GM18861 (cell line): ENCODE measurements around the gene KRTAP5-11.
"Not testable (repeated sequence)": the region's sequence is repeated elsewhere in the genome, so short reads cannot be mapped to it uniquely, and the experiment has no call there.

Source experiments
- ATAC-seq: cut with Tn5 transposase; IDR thresholded peaks from one replicate; pipeline ENCODE4 v1.9.1; 2021; ENCODE audit not compliant: unreplicated experiment

KRTAP5-11 gene

GRCh38 chr11:71582309-71582895 lies at the start of gene KRTAP5-11:
Gene KRTAP5-11, minus strand, starts transcription at chr11:71582875. Its CDS starts 38 bp downstream, at chr11:71582837.
- ATAC-seq = no peak

- ATAC-seq = not testable (repeated sequence)
Measured at GRCh38 chr11:71631551-71631950, 48.9 kb upstream of the KRTAP5-11 start.

GRCh38 chr11:71630071-71630470 lies 47.4 kb upstream of the KRTAP5-11 start:
- not testable (repeated sequence) for ATAC-seq

GRCh38 chr11:71628943-71629342 lies 46.3 kb upstream of the KRTAP5-11 start:
- not testable (repeated sequence) for ATAC-seq

GRCh38 chr11:71623226-71623625 lies 40.6 kb upstream of the KRTAP5-11 start:
- ATAC-seq = not testable (repeated sequence)

GRCh38 chr11:71622561-71622960 lies 39.9 kb upstream of the KRTAP5-11 start:
- not testable (repeated sequence) for ATAC-seq

GRCh38 chr11:71615003-71615402 lies 32.3 kb upstream of the KRTAP5-11 start:
- not testable (repeated sequence) for ATAC-seq

- ATAC-seq = not testable (repeated sequence)
Measured at GRCh38 chr11:71614366-71614917, 31.8 kb upstream of the KRTAP5-11 start.

- not testable (repeated sequence) for ATAC-seq
Measured at GRCh38 chr11:71613931-71614330, 31.3 kb upstream of the KRTAP5-11 start.

GRCh38 chr11:71611218-71611910 lies 28.7 kb upstream of the KRTAP5-11 start:
- ATAC-seq = not testable (repeated sequence)

- ATAC-seq = not testable (repeated sequence)
Measured at GRCh38 chr11:71608272-71608671, 25.6 kb upstream of the KRTAP5-11 start.

- not testable (repeated sequence) for ATAC-seq
Measured at GRCh38 chr11:71607520-71608216, 25.0 kb upstream of the KRTAP5-11 start.

- ATAC-seq = not testable (repeated sequence)
Measured at GRCh38 chr11:71606853-71607519, 24.3 kb upstream of the KRTAP5-11 start.

- ATAC-seq = not testable (repeated sequence)
Measured at GRCh38 chr11:71604798-71605488, 22.3 kb upstream of the KRTAP5-11 start.

- ATAC-seq = not testable (repeated sequence)
Measured at GRCh38 chr11:71603221-71603620, 20.5 kb upstream of the KRTAP5-11 start.

GRCh38 chr11:71589546-71589920 lies 6.9 kb upstream of the KRTAP5-11 start:
- ATAC-seq = not testable (repeated sequence)

- ATAC-seq = not testable (repeated sequence)
Measured at GRCh38 chr11:71588822-71589545, 6.3 kb upstream of the KRTAP5-11 start.

- ATAC-seq = not testable (repeated sequence)
Measured at GRCh38 chr11:71588314-71588713, 5.6 kb upstream of the KRTAP5-11 start.

GRCh38 chr11:71585673-71586072 lies 3.0 kb upstream of the KRTAP5-11 start:
- ATAC-seq = not testable (repeated sequence)

GRCh38 chr11:71582969-71583368 lies 294 bp upstream of the KRTAP5-11 start:
- ATAC-seq = not testable (repeated sequence)
